Measurements from ENCODE around the gene PPM1L. TPM values are rescaled to one million over a fixed set of nuclear protein-coding genes. Genes with fewer than 3 reads are reported as not detected.

PPM1L gene
- total RNA-seq, 1 donor from 2014 or later: 79.5 TPM

GRCh38 chr3:160852856-160853255 lies 96.8 kb downstream of the PPM1L start:
- no peak for DNase-seq (ENCODE audit: low spot score)

- DNase-seq (ENCODE audit: low spot score): no peak
Observed at GRCh38 chr3:160856450-160856849, 100.4 kb downstream of the PPM1L start.

GRCh38 chr3:160857476-160858119 lies 101.6 kb downstream of the PPM1L start:
- DNase-seq (ENCODE audit: low spot score): no peak

DNA sequence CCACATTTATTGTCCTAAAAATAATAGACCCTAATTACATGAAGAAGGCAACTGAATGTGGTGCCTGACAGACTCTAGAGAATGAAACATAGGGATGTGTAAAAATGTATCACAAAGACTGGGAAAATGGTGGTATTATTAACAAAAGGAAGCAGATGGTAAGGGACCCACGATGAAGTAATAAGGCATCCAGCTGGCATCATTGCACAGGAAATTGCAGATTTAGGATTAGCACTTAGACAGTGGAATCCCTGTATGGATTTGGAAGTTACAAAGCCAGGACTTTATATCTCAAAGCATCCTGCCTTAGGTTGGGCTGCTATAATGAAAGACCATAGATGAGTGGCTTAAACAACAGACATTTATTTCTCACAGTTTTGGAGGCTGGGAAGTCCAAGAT lies 104.3 kb downstream of the PPM1L start:
- DNase-seq (ENCODE audit: low spot score): no peak

DNA sequence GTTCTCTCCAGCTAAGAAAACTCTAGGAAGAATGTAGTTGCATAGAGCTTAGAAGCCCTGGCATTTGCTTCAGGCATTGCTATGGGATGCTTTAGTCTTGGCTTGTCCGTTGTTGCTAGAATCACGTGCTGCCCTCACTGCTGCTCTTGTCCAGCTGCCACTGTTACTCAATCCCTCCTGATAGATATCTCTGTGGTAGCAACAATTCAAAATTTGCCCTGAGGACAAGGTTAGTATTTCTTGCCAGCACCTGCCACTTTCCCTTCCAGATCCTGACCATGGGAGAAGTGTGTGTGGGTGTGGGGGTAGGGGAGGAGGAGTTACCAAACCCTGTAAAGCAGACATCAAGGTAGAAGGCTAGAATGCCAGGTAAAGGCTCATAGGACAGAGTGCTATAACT lies 113.8 kb downstream of the PPM1L start:
- peak; percentile 22 for DNase-seq (ENCODE audit: low spot score)

DNA sequence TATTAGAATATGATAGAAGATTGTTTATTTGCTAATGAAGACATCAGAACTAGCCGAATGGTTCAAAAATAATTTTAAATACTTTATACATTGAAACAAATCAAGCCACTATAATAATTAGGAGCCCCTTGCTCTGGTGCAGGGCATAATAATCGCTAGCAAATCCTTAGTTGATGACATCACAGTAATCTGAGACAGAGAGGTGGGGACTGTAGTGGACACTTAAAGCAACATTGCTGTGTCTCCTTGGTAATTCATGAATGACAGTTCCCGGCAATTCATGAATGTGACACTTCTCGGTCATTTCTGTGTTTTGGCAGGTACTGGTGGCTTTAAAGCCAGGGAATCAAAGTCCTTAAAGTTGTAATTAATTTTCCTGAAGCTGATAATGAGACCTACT lies 114.3 kb downstream of the PPM1L start:
- no peak for DNase-seq (ENCODE audit: low spot score)

- DNase-seq (ENCODE audit: low spot score): no peak
Observed at GRCh38 chr3:160874736-160875135, 118.7 kb downstream of the PPM1L start.

- no peak for DNase-seq (ENCODE audit: low spot score)
Observed at GRCh38 chr3:160876643-160877042, 120.6 kb downstream of the PPM1L start.

DNA sequence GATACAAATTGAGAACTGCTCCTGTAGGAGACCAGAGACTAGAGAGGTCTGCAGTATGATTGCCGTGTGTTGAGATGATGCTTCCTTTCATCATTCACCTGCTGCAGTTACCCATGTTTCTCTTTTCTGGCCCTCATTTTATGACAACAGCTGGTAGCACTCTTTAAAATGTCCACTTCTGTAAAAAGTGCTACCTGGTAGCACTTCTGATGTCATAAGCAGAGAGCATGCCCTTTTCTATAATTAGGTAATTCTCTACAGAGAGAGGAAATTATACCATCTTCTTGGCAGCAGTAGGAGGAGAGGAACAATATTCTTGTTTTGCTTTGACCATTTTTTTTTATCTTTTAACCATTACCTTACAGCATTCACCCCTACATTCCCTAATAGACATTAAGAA lies 123.8 kb downstream of the PPM1L start:
- no peak for DNase-seq (ENCODE audit: low spot score)

GRCh38 chr3:160883373-160883772 lies 127.3 kb downstream of the PPM1L start:
- DNase-seq (ENCODE audit: low spot score): no peak

DNA sequence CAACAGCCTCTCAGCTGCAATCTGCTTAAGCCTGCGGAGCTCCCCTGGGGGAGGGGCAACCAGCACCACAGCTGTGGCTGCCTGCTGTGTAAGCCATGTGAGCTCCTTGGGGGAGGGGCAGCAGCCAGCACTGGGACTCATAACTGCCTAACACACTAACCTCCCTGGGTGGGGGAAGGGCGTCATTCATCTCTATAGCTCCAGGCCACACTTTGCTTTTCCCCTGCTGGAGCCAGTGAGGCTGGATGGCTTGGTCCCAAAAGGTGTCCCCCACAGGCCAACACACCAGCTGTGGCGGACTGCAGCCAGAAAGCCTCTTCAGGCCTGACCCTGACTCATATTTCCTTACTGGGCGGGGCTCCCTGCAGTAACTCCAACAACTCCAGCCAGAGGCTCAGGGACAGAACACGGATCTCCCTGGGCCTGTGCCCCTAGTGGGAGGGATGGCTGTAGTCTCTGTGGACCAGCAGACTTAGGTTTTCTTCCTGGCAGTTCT lies 129.8 kb downstream of the PPM1L start:
- peak; percentile 55 for DNase-seq (ENCODE audit: low spot score)

DNA sequence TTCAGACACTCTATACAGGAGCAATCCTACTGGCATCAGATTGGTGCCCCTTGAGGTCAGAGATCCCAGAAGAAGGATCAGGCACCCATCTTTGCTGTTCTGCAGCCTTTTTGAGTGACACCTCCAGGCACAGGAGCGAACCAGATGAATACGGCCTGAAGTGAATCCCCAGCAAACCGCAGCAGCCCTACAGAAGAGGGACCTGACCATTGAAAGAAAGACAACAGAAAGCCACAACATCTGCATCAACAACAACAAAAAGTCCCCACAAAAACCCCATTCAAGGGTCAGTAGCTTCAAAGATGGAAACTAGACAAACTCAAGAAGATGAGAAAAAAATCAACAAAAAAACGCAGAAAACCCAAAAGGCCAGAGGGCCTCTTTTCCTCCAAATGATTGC lies 130.4 kb downstream of the PPM1L start:
- no peak for DNase-seq (ENCODE audit: low spot score)

DNA sequence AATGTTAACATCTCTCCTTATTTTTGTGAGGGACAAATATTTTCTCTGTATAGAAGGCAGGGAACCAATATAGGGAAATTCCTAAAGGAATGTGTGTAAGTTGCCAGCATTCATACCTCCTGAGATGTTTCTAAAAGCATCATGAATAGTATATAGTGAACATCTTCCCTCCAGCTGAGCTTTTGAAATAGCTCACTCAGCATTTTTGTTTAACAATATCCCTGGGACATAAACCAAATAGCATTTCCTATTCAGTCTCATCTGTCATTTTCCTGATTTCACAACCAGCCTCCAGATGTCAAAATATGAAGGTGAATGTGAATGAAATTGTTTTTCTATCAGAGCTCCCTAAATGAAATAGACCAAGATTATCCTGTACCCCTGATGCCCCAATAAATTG lies 137.2 kb downstream of the PPM1L start:
- no peak for DNase-seq (ENCODE audit: low spot score)

- DNase-seq (ENCODE audit: low spot score): no peak
Observed at GRCh38 chr3:160904691-160905090, 148.7 kb downstream of the PPM1L start.

GRCh38 chr3:160906646-160907045 lies 150.6 kb downstream of the PPM1L start:
- DNase-seq (ENCODE audit: low spot score): no peak

GRCh38 chr3:160909917-160910316 lies 153.9 kb downstream of the PPM1L start:
- DNase-seq (ENCODE audit: low spot score): no peak

GRCh38 chr3:160911411-160911810 lies 155.4 kb downstream of the PPM1L start:
- no peak for DNase-seq (ENCODE audit: low spot score)

DNA sequence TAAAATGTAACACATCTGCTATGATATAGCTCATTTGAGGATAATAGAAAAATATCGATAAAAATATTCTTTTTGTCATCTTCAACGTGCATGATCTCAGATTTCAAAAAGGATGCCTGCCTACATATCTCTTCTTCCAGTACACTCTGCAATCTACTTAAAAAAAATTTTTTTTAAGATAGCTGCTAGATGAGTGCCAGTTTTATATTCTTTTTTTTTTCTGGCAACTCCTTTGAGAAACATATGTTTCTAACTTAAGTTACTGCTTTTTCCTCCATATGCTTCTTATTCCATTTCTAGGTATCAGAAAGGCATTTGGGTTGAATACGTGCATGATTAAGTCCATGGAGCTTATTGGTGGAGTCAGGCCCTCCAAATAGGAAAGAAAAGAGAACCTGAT lies 160.4 kb downstream of the PPM1L start:
- no peak for DNase-seq (ENCODE audit: low spot score)

DNA sequence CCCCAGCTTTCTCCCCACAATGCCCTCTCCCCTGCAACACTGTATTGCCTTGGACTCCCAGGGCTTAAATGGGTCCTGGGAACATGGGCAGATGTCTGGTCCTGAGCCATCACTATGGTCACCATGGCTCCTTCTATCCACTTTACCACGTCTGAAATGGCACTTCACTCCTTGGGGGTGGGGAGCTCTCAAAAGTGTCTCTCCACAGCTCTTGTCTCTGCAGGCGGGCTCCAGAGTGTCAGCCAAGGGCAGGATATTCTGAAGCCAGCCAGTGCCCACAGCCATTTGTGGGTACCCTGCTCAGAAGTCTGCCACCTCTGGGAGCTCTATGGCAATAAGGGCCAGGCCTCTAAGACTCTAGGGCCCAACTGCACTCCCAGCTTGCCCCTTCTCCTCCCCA lies 163.9 kb downstream of the PPM1L start:
- DNase-seq (ENCODE audit: low spot score): no peak

DNA sequence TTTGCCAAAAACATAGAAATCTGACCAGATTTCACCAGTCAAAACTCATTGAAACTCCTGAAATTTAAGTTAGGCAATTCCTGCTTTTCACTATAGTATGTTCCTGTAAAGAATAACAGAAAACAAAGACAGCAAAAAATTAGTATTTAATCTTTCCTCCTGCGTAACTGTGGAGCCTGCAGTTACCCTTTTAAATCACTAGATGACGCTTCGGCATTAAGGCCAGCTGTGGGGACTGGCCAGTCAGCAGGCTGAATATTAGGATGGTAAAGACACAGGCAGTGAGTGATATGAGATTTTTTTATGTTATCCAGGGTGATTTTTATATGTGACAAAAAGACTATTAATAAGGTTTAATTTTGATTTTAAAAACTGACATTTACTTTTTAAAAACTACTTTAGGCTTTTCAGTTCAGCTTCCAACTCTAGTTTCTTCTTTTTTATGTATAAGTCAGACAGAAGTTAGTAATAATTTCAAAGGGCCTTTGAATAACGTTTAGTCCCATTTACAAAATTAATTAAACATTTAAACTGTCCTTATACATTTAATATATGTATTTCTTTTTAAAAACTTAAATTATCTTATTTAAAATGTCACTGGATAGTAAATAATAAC lies 165.1 kb downstream of the PPM1L start:
- DNase-seq (ENCODE audit: low spot score): no peak

DNA sequence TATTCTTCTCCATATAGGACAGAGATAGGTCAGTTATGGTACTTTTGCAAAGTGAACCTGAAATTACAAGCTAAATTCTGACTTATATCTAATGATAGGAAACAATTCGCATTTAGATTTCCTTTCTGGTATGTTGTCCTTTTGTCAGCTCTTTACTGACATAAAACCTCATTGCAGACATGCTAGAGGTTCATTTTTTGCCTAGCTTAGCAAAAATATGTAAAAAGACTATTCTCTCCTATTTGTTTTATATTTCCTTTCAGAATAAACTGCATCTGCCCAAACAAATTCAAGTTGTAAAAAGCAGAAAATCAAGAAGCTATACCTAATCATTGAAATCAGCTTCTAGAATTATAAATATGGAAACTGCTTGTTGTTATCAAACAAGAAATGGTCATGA lies 168.7 kb downstream of the PPM1L start:
- no peak for DNase-seq (ENCODE audit: low spot score)

GRCh38 chr3:160927620-160928019 lies 171.6 kb downstream of the PPM1L start:
- no peak for DNase-seq (ENCODE audit: low spot score)

DNA sequence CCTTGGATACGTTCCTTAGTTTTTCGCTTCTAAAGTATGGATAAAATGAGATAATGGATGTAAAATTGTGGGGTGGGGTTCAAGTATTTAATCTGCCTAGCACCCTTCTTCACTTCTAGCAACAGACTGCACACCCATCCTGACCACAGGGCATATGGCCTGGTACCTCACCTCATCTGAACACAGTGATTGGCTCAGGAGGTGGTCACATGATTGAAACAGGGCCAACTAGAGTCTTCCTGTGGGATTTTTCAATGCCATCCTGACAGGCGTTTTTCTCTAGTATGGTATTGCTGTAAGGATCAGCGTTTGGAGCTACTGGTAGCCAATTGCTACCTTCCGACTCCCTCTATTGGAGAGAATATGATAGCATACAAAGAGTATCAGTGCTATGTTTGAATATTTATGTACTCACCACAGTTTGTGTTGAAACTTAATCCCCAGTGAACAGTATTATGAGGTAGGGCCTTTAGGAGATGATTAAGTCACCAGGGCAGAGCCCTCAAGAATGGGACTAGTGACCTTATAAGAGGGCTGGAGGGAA lies 172.2 kb downstream of the PPM1L start:
- DNase-seq (ENCODE audit: low spot score): no peak

All from mucosa of gallbladder (tissue), 1 donor.